HEK293 (cell line): ENCODE measurements around the gene SLC11A2.

Source experiments
- CTCF ChIA-PET: fragments of 350-600 bp; formaldehyde crosslinking; extraction: SDS; loops from one replicate; lab custom pipeline; 2021; ENCODE audit warnings: antibody characterized with exemption; lab: Yijun Ruan, JAX
- POLR2A ChIA-PET: fragments of 300-600 bp; formaldehyde crosslinking; extraction: SDS; loops from one replicate; lab custom pipeline; 2020; ENCODE audit warnings: antibody characterized with exemption, inconsistent platforms; lab: Yijun Ruan, JAX
- H3K27ac ChIP-seq: fragments of 200-500 bp; sonication (Bioruptor generic); 2 replicates; pipeline ENCODE4 v1.5.1; 2014; ENCODE audit warnings: low read depth, low read length, control low read depth, inconsistent platforms; ENCODE audit errors: extremely low read depth
- H3K36me3 ChIP-seq, 2 experiments: fragments of 200-500 bp in 1 of 2; sonication (Bioruptor generic) in 1 of 2; 1 replicate in 1 of 2; 2 replicates in 1 of 2; pipeline ENCODE4 v1.5.1; 2014 to 2017; ENCODE audit warnings: inconsistent platforms in 2 of 2, low read length in 2 of 2; ENCODE audit not compliant: control insufficient read depth in 2 of 2, insufficient read depth in 1 of 2
- H3K4me1 ChIP-seq: fragments of 200-500 bp; sonication (Bioruptor generic); 2 replicates; pipeline ENCODE4 v1.5.1; 2014; ENCODE audit warnings: mild to moderate bottlenecking, low read length, inconsistent platforms; ENCODE audit not compliant: control insufficient read depth, insufficient read depth
- H3K4me3 ChIP-seq: 2 replicates; pipeline ENCODE4 v1.5.1; 2011; ENCODE audit warnings: low read depth, mild to moderate bottlenecking, control low read depth, low read length, moderate library complexity
- H3K9me3 ChIP-seq: fragments of 200-500 bp; sonication (Bioruptor generic); 2 replicates; pipeline ENCODE4 v1.5.1; 2014; ENCODE audit warnings: low read depth, low read length, inconsistent platforms; ENCODE audit not compliant: control insufficient read depth, insufficient read depth
- EGR2 ChIP-seq: fragments of 450-650 bp; formaldehyde crosslinking; IDR thresholded peaks from 2 replicates; pipeline ENCODE4 v1.5.1; 2016; ENCODE audit warnings: low read depth, missing biosample characterization, missing genetic modification characterization
- GLI4 ChIP-seq: fragments of 450-650 bp; formaldehyde crosslinking; IDR thresholded peaks from 2 replicates; pipeline ENCODE4 v1.5.1; 2016; ENCODE audit warnings: missing biosample characterization, missing genetic modification characterization
- KLF1 ChIP-seq: fragments of 450-650 bp; formaldehyde crosslinking; IDR thresholded peaks from 2 replicates; pipeline ENCODE4 v1.5.1; 2016; ENCODE audit warnings: missing biosample characterization, missing genetic modification characterization
- KLF16 ChIP-seq: fragments of 450-650 bp; formaldehyde crosslinking; IDR thresholded peaks from 2 replicates; pipeline ENCODE4 v1.5.1; 2017; ENCODE audit warnings: missing biosample characterization, missing genetic modification characterization
- KLF9 ChIP-seq: fragments of 450-650 bp; formaldehyde crosslinking; IDR thresholded peaks from 2 replicates; pipeline ENCODE4 v1.5.1; 2016; ENCODE audit warnings: missing biosample characterization, missing genetic modification characterization, low read depth
- RBAK ChIP-seq: fragments of 450-650 bp; formaldehyde crosslinking; IDR thresholded peaks from 2 replicates; pipeline ENCODE4 v1.5.1; 2016; ENCODE audit warnings: missing biosample characterization, missing genetic modification characterization
- SCRT2 ChIP-seq: fragments of 450-650 bp; formaldehyde crosslinking; IDR thresholded peaks from 2 replicates; pipeline ENCODE4 v1.5.1; 2016; ENCODE audit warnings: missing biosample characterization, missing genetic modification characterization
- SETDB1 ChIP-seq: IDR thresholded peaks from one replicate; pipeline ENCODE4 v1.6.1; 2017; ENCODE audit warnings: mild to moderate bottlenecking, low read length, moderate library complexity, mixed read lengths; ENCODE audit not compliant: insufficient read length
- SP3 ChIP-seq: fragments of 450-650 bp; formaldehyde crosslinking; IDR thresholded peaks from 2 replicates; pipeline ENCODE4 v1.5.1; 2016; ENCODE audit warnings: missing biosample characterization, missing genetic modification characterization
- ZBTB20 ChIP-seq: fragments of 450-650 bp; formaldehyde crosslinking; IDR thresholded peaks from 2 replicates; pipeline ENCODE4 v1.5.1; 2016; ENCODE audit warnings: missing biosample characterization, missing genetic modification characterization
- ZBTB21 ChIP-seq: fragments of 450-650 bp; formaldehyde crosslinking; IDR thresholded peaks from 2 replicates; pipeline ENCODE4 v1.5.1; 2017; ENCODE audit warnings: missing biosample characterization, missing genetic modification characterization
- ZNF114 ChIP-seq: fragments of 450-650 bp; formaldehyde crosslinking; IDR thresholded peaks from 2 replicates; pipeline ENCODE4 v1.5.0; 2017; ENCODE audit warnings: missing biosample characterization, missing genetic modification characterization
- ZNF138 ChIP-seq: fragments of 450-650 bp; formaldehyde crosslinking; IDR thresholded peaks from 2 replicates; pipeline ENCODE4 v1.5.1; 2016; ENCODE audit warnings: missing biosample characterization, missing genetic modification characterization, borderline replicate concordance
- ZNF155 ChIP-seq: fragments of 450-650 bp; formaldehyde crosslinking; IDR thresholded peaks from 2 replicates; pipeline ENCODE4 v1.5.1; 2016; ENCODE audit warnings: missing biosample characterization, missing genetic modification characterization
- ZNF2 ChIP-seq: fragments of 450-650 bp; formaldehyde crosslinking; IDR thresholded peaks from 2 replicates; pipeline ENCODE4 v1.5.1; 2016; ENCODE audit warnings: missing biosample characterization, missing genetic modification characterization
- ZNF311 ChIP-seq: fragments of 450-650 bp; formaldehyde crosslinking; IDR thresholded peaks from 2 replicates; pipeline ENCODE4 v1.5.1; 2017; ENCODE audit warnings: missing biosample characterization, missing genetic modification characterization, borderline replicate concordance
- ZNF324 ChIP-seq: fragments of 450-650 bp; formaldehyde crosslinking; IDR thresholded peaks from 2 replicates; pipeline ENCODE4 v1.5.1; 2016; ENCODE audit warnings: missing biosample characterization, missing genetic modification characterization
- ZNF404 ChIP-seq: fragments of 450-650 bp; formaldehyde crosslinking; IDR thresholded peaks from 2 replicates; pipeline ENCODE4 v1.5.1; 2017; ENCODE audit warnings: missing biosample characterization, missing genetic modification characterization
- ZNF423 ChIP-seq: fragments of 450-650 bp; formaldehyde crosslinking; IDR thresholded peaks from 2 replicates; pipeline ENCODE4 v1.5.1; 2016; ENCODE audit warnings: missing biosample characterization, missing genetic modification characterization
- ZNF510 ChIP-seq: fragments of 450-650 bp; formaldehyde crosslinking; IDR thresholded peaks from 2 replicates; pipeline ENCODE4 v1.5.1; 2018; ENCODE audit warnings: mild to moderate bottlenecking, missing genetic modification characterization, missing biosample characterization; ENCODE audit not compliant: insufficient replicate concordance
- TF ChIP-seq, protein P1 (sequence below): fragments of 450-650 bp; formaldehyde crosslinking; IDR thresholded peaks from 2 replicates; pipeline ENCODE4; 2016; ENCODE audit warnings: missing biosample characterization, missing genetic modification characterization
- TF ChIP-seq, protein P2 (sequence below): sonication (generic); formaldehyde crosslinking; IDR thresholded peaks from 2 replicates; pipeline ENCODE4 v1.8.1; 2022; ENCODE audit warnings: mild to moderate bottlenecking, moderate library complexity, missing genetic modification reagents
- TF ChIP-seq, protein P3 (sequence below): fragments of 450-650 bp; formaldehyde crosslinking; IDR thresholded peaks from 2 replicates; pipeline ENCODE4 v1.5.1; 2016; ENCODE audit warnings: missing biosample characterization, missing genetic modification characterization

Gene SLC11A2

DNA sequence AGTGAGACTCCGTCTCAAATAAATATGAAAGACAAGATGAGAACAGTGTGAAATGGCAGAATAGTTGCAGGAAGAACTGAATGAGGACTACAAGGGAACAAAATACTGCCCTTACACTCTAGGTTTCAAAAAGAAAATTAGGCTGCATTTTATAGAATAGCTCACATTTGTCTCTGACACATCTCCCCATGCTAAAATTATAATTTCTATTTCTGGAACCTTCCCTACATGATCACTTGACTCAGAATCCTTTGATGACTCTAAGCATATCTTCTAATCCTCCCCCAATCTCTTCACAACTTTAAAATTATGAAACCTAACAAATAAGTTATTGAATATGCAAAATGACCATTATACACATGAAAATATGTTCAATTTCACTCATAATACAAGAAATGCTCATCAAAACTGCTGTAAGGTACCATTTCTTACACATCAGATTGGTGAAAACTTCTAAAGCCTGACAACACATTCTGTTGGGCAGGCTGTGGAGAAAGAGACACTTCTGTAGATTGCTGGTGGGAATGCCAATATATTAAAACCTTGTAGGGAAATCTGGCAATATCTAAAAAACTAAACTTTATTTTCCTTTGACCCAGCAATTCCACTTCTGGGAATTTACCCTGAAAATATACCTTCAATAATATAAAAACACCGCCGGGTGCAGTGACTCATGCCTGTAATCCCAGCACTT, 78.1 kb downstream of the SLC11A2 start:
- TF ChIP-seq, protein P1, sequence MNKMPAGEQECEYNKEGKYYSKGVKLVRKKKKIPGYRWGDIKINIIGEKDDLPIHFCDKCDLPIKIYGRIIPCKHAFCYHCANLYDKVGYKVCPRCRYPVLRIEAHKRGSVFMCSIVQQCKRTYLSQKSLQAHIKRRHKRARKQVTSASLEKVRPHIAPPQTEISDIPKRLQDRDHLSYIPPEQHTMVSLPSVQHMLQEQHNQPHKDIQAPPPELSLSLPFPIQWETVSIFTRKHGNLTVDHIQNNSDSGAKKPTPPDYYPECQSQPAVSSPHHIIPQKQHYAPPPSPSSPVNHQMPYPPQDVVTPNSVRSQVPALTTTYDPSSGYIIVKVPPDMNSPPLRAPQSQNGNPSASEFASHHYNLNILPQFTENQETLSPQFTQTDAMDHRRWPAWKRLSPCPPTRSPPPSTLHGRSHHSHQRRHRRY (tag by site-specific recombination): no peak
- no peak for TF ChIP-seq ZBTB21
- no peak for TF ChIP-seq ZNF155 (tag by site-specific recombination)
- no peak for TF ChIP-seq ZNF114 (tag by site-specific recombination)
- no peak for TF ChIP-seq KLF9 (tag by site-specific recombination)
- no peak for TF ChIP-seq ZNF510 (tag by site-specific recombination)
- no peak for TF ChIP-seq SP3 (tag by site-specific recombination)
- no peak for TF ChIP-seq ZNF404
- TF ChIP-seq, protein P2, sequence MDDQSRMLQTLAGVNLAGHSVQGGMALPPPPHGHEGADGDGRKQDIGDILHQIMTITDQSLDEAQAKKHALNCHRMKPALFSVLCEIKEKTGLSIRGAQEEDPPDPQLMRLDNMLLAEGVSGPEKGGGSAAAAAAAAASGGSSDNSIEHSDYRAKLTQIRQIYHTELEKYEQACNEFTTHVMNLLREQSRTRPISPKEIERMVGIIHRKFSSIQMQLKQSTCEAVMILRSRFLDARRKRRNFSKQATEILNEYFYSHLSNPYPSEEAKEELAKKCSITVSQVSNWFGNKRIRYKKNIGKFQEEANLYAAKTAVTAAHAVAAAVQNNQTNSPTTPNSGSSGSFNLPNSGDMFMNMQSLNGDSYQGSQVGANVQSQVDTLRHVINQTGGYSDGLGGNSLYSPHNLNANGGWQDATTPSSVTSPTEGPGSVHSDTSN (CRISPR knock-in tag): no peak
- no peak for TF ChIP-seq ZNF138 (tag by site-specific recombination)
- TF ChIP-seq ZNF2 (tag by site-specific recombination): no peak
- TF ChIP-seq ZBTB20 (tag by site-specific recombination): no peak
- TF ChIP-seq RBAK (tag by site-specific recombination): no peak
- no peak for TF ChIP-seq KLF16 (tag by site-specific recombination)
- no peak for TF ChIP-seq KLF1 (tag by site-specific recombination)
- TF ChIP-seq, protein P3, sequence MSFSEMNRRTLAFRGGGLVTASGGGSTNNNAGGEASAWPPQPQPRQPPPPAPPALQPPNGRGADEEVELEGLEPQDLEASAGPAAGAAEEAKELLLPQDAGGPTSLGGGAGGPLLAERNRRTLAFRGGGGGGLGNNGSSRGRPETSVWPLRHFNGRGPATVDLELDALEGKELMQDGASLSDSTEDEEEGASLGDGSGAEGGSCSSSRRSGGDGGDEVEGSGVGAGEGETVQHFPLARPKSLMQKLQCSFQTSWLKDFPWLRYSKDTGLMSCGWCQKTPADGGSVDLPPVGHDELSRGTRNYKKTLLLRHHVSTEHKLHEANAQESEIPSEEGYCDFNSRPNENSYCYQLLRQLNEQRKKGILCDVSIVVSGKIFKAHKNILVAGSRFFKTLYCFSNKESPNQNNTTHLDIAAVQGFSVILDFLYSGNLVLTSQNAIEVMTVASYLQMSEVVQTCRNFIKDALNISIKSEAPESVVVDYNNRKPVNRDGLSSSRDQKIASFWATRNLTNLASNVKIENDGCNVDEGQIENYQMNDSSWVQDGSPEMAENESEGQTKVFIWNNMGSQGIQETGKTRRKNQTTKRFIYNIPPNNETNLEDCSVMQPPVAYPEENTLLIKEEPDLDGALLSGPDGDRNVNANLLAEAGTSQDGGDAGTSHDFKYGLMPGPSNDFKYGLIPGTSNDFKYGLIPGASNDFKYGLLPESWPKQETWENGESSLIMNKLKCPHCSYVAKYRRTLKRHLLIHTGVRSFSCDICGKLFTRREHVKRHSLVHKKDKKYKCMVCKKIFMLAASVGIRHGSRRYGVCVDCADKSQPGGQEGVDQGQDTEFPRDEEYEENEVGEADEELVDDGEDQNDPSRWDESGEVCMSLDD (tag by site-specific recombination): no peak
- no peak for TF ChIP-seq ZNF324
- no peak for TF ChIP-seq SCRT2 (tag by site-specific recombination)
- no peak for TF ChIP-seq ZNF311 (tag by site-specific recombination)
- Histone ChIP-seq H3K9me3 (no peaks in the 10 kb centered on the region), H3K36me3 (no peaks in the 10 kb centered on the region), H3K4me1 (no peaks in the 10 kb centered on the region), H3K4me3 (no peak overlapping the region), H3K27ac (no peak overlapping the region)
- ChIA-PET POLR2A (no interaction called here), CTCF (no interaction called here)

DNA sequence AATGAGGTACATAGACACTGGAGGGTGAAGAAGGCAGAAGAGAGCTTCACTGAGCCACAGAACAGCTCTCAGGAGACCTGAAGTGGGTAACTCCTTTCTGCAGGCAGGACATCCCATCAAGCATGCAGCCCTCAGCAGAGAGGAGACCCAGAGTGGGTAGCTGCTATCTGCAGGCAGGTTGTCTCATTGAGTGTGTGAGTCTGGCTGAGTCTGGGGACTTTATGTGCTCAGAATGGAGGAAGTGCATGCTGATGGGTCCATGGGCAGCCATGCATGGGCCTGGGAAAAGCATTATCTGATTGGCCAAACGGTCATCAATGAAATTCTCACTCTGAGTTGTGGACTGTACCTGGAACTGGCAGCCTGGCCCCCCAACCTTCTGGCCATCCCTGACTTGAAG, 88.5 kb downstream of the SLC11A2 start:
- no peaks in the 10 kb centered on the region for H3K36me3 ChIP-seq
- TF ChIP-seq EGR2 (tag by site-specific recombination): no peak
- TF ChIP-seq GLI4 (tag by site-specific recombination): no peak
- peak; percentile 74 for TF ChIP-seq SETDB1
- no peak for TF ChIP-seq ZNF423
- H3K4me3 ChIP-seq: no peak overlapping the region
- ChIA-PET CTCF (no interaction called here), POLR2A (no interaction called here)
- no peak overlapping the region for H3K27ac ChIP-seq
- H3K4me1 ChIP-seq: peaks cover 3% of the 10 kb centered on the region
- no peaks in the 10 kb centered on the region for H3K9me3 ChIP-seq
